Measurements from ENCODE around the gene STOM. TPM values are rescaled to one million over a fixed set of nuclear protein-coding genes. Genes with fewer than 3 reads are reported as not detected.

STOM gene, protein sequence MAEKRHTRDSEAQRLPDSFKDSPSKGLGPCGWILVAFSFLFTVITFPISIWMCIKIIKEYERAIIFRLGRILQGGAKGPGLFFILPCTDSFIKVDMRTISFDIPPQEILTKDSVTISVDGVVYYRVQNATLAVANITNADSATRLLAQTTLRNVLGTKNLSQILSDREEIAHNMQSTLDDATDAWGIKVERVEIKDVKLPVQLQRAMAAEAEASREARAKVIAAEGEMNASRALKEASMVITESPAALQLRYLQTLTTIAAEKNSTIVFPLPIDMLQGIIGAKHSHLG
- 100 to 1,000 TPM; 185 to 241 (median 189) TPM for total RNA-seq
- 197 TPM for total RNA-seq (2013)

DNA sequence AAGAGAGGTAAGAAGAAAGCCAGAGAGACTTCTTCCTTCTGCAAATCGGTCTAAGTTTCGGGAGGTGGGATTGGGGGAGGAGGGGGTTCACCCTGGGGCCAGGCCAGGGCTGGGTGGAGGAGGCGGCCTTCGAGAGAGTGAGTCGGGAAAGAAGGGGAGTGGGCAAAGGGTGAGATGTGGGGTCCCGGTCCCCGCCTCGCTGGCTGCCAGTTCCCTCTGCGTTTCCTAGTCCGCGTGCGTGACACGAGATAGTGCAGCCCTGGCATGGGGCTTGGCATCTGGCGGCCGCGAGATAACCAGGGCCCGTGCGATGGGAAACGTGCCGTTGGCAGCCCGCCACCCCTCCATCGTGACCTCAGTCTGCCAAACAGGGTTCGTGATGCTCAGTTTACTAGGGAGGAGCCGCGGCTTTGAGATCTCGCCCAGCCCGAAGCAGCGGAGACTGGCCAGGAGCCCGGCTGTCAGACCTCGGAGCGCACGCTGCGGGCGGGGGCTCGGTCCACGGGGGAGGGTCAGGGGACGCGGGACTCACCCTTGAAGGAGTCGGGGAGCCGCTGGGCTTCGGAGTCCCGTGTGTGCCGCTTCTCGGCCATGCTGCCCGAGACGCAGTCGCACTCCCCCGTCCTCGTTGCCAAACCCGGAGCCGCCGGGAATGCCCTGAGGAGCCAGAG, at the start of gene STOM:
Gene STOM, minus strand, starts transcription at position 656 of the 671 bp plus-strand sequence. Its CDS starts 63 bp downstream, at position 593.
- Mint-ChIP-seq H3K36me3 (no peaks in the 10 kb centered on the region), H3K27ac (peak within 1 kb of the TSS; percentile 93 to 94), H3K9me3 (peaks cover 0 to 3% of the 10 kb centered on the region in 2 donors), H3K27me3 (ENCODE audit: low read depth in 2 of 2) (no peaks in the 10 kb centered on the region), H3K4me1 (peaks cover 54 to 69% of the 10 kb centered on the region in 2 donors), H3K4me3 (peak within 1 kb of the TSS; percentile 96)
- H3K27me3 ChIP-seq (ENCODE audit: control insufficient read depth, insufficient read depth, low read length) = no peaks in the 10 kb centered on the region
- TF ChIP-seq, protein P1, sequence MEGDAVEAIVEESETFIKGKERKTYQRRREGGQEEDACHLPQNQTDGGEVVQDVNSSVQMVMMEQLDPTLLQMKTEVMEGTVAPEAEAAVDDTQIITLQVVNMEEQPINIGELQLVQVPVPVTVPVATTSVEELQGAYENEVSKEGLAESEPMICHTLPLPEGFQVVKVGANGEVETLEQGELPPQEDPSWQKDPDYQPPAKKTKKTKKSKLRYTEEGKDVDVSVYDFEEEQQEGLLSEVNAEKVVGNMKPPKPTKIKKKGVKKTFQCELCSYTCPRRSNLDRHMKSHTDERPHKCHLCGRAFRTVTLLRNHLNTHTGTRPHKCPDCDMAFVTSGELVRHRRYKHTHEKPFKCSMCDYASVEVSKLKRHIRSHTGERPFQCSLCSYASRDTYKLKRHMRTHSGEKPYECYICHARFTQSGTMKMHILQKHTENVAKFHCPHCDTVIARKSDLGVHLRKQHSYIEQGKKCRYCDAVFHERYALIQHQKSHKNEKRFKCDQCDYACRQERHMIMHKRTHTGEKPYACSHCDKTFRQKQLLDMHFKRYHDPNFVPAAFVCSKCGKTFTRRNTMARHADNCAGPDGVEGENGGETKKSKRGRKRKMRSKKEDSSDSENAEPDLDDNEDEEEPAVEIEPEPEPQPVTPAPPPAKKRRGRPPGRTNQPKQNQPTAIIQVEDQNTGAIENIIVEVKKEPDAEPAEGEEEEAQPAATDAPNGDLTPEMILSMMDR (IDR thresholded peaks at IDR 0.05) = no peak
- peaks cover 16% of the 10 kb centered on the region for H3K36me3 ChIP-seq (ENCODE audit: control insufficient read depth, insufficient read depth, low read length)
- under 1% methylated on average over 52 of the region's 52 CpGs for WGBS (ENCODE audit: insufficient coverage)
- intact Hi-C loops (cut with micrococcal nuclease) = loop anchor here (1.0 kb wide), 1 partner anchor 16 kb away; no protein-coding TSS in a partner anchor
- H3K27ac ChIP-seq (ENCODE audit: low read length) = peak within 1 kb of the TSS; percentile 75
- ATAC-seq = peak; percentile 52 to 69 (median 63)
- H3K9me3 ChIP-seq (ENCODE audit: control insufficient read depth, insufficient read depth, low read length) = no peaks in the 10 kb centered on the region
- H3K4me3 ChIP-seq (ENCODE audit: low read length) = peak within 1 kb of the TSS; percentile 88
- H3K4me1 ChIP-seq (ENCODE audit: control insufficient read depth, insufficient read depth, low read length) = peaks cover 21% of the 10 kb centered on the region
- DNase-seq = peak in 1 of 2 donors; percentile 86

DNA sequence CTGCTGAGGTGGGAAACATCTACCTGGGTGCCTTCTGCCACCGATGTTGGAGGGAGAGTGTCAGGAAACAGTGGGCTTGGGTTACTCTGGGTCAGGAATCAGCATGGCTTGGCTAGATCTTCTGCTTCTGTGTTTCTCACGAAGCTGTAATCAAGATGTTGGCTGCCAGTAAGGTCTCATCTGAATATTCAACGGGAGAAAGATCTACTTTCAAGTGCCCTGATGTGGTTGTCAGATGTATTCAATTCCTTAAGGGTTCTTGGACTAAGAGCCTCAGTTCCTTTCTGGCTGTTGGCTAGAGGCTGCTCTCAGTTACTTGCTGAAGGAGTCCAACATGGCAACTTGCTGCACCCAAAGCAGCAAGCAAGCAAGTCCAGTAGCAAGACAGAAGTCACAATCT, 41.9 kb upstream of the STOM start:
- WGBS (ENCODE audit: insufficient coverage) = 83% methylated on average over 3 of the region's 3 CpGs
- no peak for ATAC-seq

DNA sequence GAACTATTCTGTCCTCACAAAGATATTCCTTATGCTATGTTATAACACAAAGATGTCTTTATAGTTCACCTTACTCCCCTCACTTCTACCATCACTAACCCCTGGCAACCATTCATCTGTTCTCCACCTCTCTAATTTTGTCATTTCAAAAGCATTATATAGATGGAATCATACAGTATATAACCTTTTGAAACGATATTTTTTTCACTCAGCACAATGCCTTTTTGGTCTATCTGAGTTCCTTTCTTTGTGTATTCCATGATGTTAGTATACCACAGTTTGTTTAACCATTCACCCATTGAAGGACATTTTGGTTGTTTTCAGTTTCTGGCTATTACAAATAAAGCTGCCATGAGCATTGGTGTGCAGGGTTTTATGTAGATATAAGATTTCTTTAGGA, 35.8 kb upstream of the STOM start:
- Mint-ChIP-seq H3K9me3 (peaks cover 0 to 2% of the 10 kb centered on the region in 2 donors), H3K36me3 (no peaks in the 10 kb centered on the region), H3K27ac (no peak overlapping the region), H3K4me3 (no peak overlapping the region), H3K27me3 (ENCODE audit: low read depth in 2 of 2) (peaks cover 0 to 1% of the 10 kb centered on the region in 2 donors), H3K4me1 (no peaks in the 10 kb centered on the region)
- Histone ChIP-seq H3K36me3 (ENCODE audit: control insufficient read depth, insufficient read depth, low read length) (no peaks in the 10 kb centered on the region), H3K27ac (ENCODE audit: low read length) (no peak overlapping the region), H3K27me3 (ENCODE audit: control insufficient read depth, insufficient read depth, low read length) (no peaks in the 10 kb centered on the region), H3K9me3 (ENCODE audit: control insufficient read depth, insufficient read depth, low read length) (peaks cover 2% of the 10 kb centered on the region), H3K4me3 (ENCODE audit: low read length) (no peak overlapping the region), H3K4me1 (ENCODE audit: control insufficient read depth, insufficient read depth, low read length) (no peaks in the 10 kb centered on the region)
- ATAC-seq (no peak), DNase-seq (no peak)
- no CpG with 5 or more reads among the region's 1 CpG for WGBS (ENCODE audit: insufficient coverage)
- intact Hi-C loops (cut with micrococcal nuclease) = no loop called here
- TF ChIP-seq, protein P1 (IDR thresholded peaks at IDR 0.05) = no peak

More for the DNA sequence above, 41.9 kb upstream of the STOM start:
- H3K36me3 ChIP-seq (ENCODE audit: control insufficient read depth, insufficient read depth, low read length) = no peaks in the 10 kb centered on the region
- no peak for DNase-seq
- no peak overlapping the region for H3K27ac ChIP-seq (ENCODE audit: low read length)
- no peaks in the 10 kb centered on the region for H3K36me3 Mint-ChIP-seq
- no peak overlapping the region for H3K4me3 Mint-ChIP-seq
- no peaks in the 10 kb centered on the region for H3K9me3 ChIP-seq (ENCODE audit: control insufficient read depth, insufficient read depth, low read length)
- no peaks in the 10 kb centered on the region for H3K4me1 Mint-ChIP-seq
- no peak overlapping the region for H3K27ac Mint-ChIP-seq
- TF ChIP-seq, protein P1 (IDR thresholded peaks at IDR 0.05) = no peak
- no peak overlapping the region for H3K4me3 ChIP-seq (ENCODE audit: low read length)
- H3K27me3 ChIP-seq (ENCODE audit: control insufficient read depth, insufficient read depth, low read length) = no peaks in the 10 kb centered on the region
- intact Hi-C loops (cut with micrococcal nuclease) = no loop called here
- peaks cover 0 to 15% of the 10 kb centered on the region in 2 donors for H3K27me3 Mint-ChIP-seq (ENCODE audit: low read depth in 2 of 2)
- H3K9me3 Mint-ChIP-seq = no peaks in the 10 kb centered on the region
- H3K4me1 ChIP-seq (ENCODE audit: control insufficient read depth, insufficient read depth, low read length) = no peaks in the 10 kb centered on the region

Measured in natural killer cell (primary cell).